SK-N-MC (cell line): ENCODE data around the gene SERPINA6.

Experiments used
- DNase-seq: peaks from one replicate; pipeline ENCODE4 v3.0.0-alpha.2; 2011; ENCODE audit warnings: low read depth, low spot score
- H3K27ac ChIP-seq: fragments of 200-600 bp; sonication (generic); 2 replicates; pipeline ENCODE4 v1.5.1; 2016; ENCODE audit warnings: mixed run types
- H3K36me3 ChIP-seq: fragments of 200-600 bp; sonication (generic); 2 replicates; pipeline ENCODE4 v1.6.1; 2017; ENCODE audit warnings: antibody characterized with exemption, low read length, mixed read lengths; ENCODE audit not compliant: insufficient read depth
- H3K4me3 ChIP-seq: fragments of 200-600 bp; sonication (generic); 2 replicates; pipeline ENCODE4 v1.5.1; 2016
- H3K9ac ChIP-seq: fragments of 200-600 bp; sonication (generic); 2 replicates; pipeline ENCODE4 v1.8.0; 2017; ENCODE audit warnings: mixed run types, mixed read lengths; ENCODE audit not compliant: insufficient read length
- H3K9me3 ChIP-seq: fragments of 200-600 bp; sonication (generic); 2 replicates; pipeline ENCODE4 v1.6.1; 2017; ENCODE audit warnings: low read depth, mild to moderate bottlenecking, antibody characterized with exemption, low read length, moderate library complexity, mixed read lengths
- EZH2 ChIP-seq: fragments of 200-600 bp; sonication (generic); IDR thresholded peaks from one replicate; pipeline ENCODE4 v1.6.1; 2017; ENCODE audit warnings: antibody characterized with exemption
- FOXP2 ChIP-seq: optimal IDR thresholded peaks from 2 replicates; pipeline ENCODE3; 2011; ENCODE audit warnings: mild to moderate bottlenecking, moderate library complexity; ENCODE audit not compliant: insufficient read depth; ENCODE audit errors: extremely low read length, control extremely low read depth
- POLR2AphosphoS5 ChIP-seq: IDR thresholded peaks from 2 replicates; pipeline ENCODE4 v1.6.1; 2012; ENCODE audit warnings: mild to moderate bottlenecking, low read depth, low read length, borderline replicate concordance

SERPINA6 gene

GRCh38 chr14:94334872-94335271, 11.7 kb upstream of the SERPINA6 start:
- H3K27ac ChIP-seq: no peak overlapping the region
- no peak for DNase-seq

GRCh38 chr14:94332587-94332986, 9.5 kb upstream of the SERPINA6 start:
- H3K9ac ChIP-seq: no peak overlapping the region
- no peak overlapping the region for H3K4me3 ChIP-seq
- DNase-seq: no peak
- TF ChIP-seq POLR2AphosphoS5 (no peak), FOXP2 (no peak), EZH2 (no peak)
- H3K27ac ChIP-seq: no peak overlapping the region
- no peaks in the 10 kb centered on the region for H3K9me3 ChIP-seq
- no peaks in the 10 kb centered on the region for H3K36me3 ChIP-seq

More at GRCh38 chr14:94334872-94335271, 11.7 kb upstream of the SERPINA6 start:
- no peaks in the 10 kb centered on the region for H3K36me3 ChIP-seq
- no peak overlapping the region for H3K9ac ChIP-seq
- H3K9me3 ChIP-seq: no peaks in the 10 kb centered on the region
- no peak overlapping the region for H3K4me3 ChIP-seq
- no peak for TF ChIP-seq FOXP2
- TF ChIP-seq POLR2AphosphoS5: no peak
- TF ChIP-seq EZH2: no peak

GRCh38 chr14:94332063-94332583, 9.0 kb upstream of the SERPINA6 start:
- H3K9me3 ChIP-seq: no peaks in the 10 kb centered on the region
- no peak for DNase-seq
- no peak overlapping the region for H3K4me3 ChIP-seq
- no peak overlapping the region for H3K27ac ChIP-seq
- H3K36me3 ChIP-seq: no peaks in the 10 kb centered on the region
- H3K9ac ChIP-seq: no peak overlapping the region
- no peak for TF ChIP-seq POLR2AphosphoS5
- TF ChIP-seq FOXP2: no peak
- TF ChIP-seq EZH2: no peak

GRCh38 chr14:94331462-94331861, 8.3 kb upstream of the SERPINA6 start:
- Histone ChIP-seq H3K4me3 (no peak overlapping the region), H3K9ac (no peak overlapping the region)
- DNase-seq: no peak

GRCh38 chr14:94330857-94331256, 7.7 kb upstream of the SERPINA6 start:
- TF ChIP-seq POLR2AphosphoS5: no peak
- TF ChIP-seq FOXP2: no peak
- TF ChIP-seq EZH2: no peak
- DNase-seq: no peak
- Histone ChIP-seq H3K9me3 (no peaks in the 10 kb centered on the region), H3K4me3 (no peak overlapping the region), H3K9ac (no peak overlapping the region), H3K36me3 (no peaks in the 10 kb centered on the region), H3K27ac (no peak overlapping the region)

More at GRCh38 chr14:94331462-94331861, 8.3 kb upstream of the SERPINA6 start:
- Histone ChIP-seq H3K27ac (no peak overlapping the region), H3K9me3 (no peaks in the 10 kb centered on the region), H3K36me3 (no peaks in the 10 kb centered on the region)
- TF ChIP-seq FOXP2 (no peak), POLR2AphosphoS5 (no peak), EZH2 (no peak)

- Histone ChIP-seq H3K36me3 (no peaks in the 10 kb centered on the region), H3K4me3 (no peak overlapping the region), H3K9ac (no peak overlapping the region), H3K27ac (no peak overlapping the region), H3K9me3 (no peaks in the 10 kb centered on the region)
- DNase-seq: no peak
- TF ChIP-seq POLR2AphosphoS5 (no peak), FOXP2 (no peak), EZH2 (no peak)
Observed at GRCh38 chr14:94330432-94330831, 7.3 kb upstream of the SERPINA6 start.

GRCh38 chr14:94329857-94330256, 6.7 kb upstream of the SERPINA6 start:
- TF ChIP-seq EZH2: no peak
- Histone ChIP-seq H3K27ac (no peak overlapping the region), H3K4me3 (no peak overlapping the region), H3K9me3 (no peaks in the 10 kb centered on the region), H3K9ac (no peak overlapping the region), H3K36me3 (no peaks in the 10 kb centered on the region)
- no peak for DNase-seq

GRCh38 chr14:94328196-94328595, 5.1 kb upstream of the SERPINA6 start:
- Histone ChIP-seq H3K9me3 (no peaks in the 10 kb centered on the region), H3K36me3 (no peaks in the 10 kb centered on the region), H3K9ac (no peak overlapping the region), H3K27ac (no peak overlapping the region), H3K4me3 (no peak overlapping the region)
- TF ChIP-seq POLR2AphosphoS5: no peak
- no peak for TF ChIP-seq FOXP2
- no peak for TF ChIP-seq EZH2
- no peak for DNase-seq

GRCh38 chr14:94321421-94322271, 1.5 kb downstream of the SERPINA6 start:
- no peak overlapping the region for H3K4me3 ChIP-seq
- DNase-seq: no peak
- no peak for TF ChIP-seq EZH2
- no peak for TF ChIP-seq POLR2AphosphoS5
- TF ChIP-seq FOXP2: no peak
- no peaks in the 10 kb centered on the region for H3K36me3 ChIP-seq
- H3K27ac ChIP-seq: no peak overlapping the region
- H3K9ac ChIP-seq: no peak overlapping the region
- no peaks in the 10 kb centered on the region for H3K9me3 ChIP-seq
